Measurements from ENCODE around the gene WDFY2.

DNA sequence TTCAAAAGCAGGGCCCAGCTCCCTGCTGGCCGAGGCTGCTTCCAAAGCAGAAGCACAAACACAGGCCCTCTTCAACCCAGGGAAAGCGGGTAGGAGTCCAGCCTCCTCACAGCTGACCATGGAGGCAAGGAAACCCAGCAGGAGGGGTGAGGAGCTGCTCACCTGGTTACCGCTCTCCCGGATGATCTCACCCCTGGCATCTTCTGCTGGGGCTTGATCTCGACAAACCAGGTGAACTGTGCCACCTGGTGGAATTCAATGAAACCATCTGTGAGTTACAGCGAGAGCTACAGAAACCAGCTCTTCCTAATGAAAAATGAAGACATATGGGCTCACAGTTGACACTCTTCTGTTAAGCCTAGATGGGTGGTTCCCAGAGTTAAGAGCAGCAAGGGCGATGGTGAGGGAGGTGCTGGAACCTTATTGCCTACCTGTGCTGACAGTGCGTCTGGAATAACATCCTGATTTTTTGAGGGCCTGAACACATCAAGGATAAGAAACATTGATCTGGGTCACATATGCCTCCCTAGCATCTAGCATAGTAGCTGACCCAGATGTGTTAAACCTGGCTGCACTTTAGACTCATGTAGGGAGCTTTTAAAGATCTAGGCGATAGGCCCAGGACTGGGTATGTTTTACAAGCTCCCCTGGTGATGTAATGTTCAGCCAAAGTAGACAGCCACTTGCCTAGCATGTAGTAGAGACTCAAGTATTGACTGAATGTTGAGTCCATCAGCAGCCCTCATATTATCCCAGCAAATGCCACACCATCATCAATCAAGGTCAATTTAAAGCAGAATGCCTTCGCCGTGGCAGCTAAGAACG is 213.6 kb downstream of the WDFY2 start:
- TF ChIP-seq, protein P1, sequence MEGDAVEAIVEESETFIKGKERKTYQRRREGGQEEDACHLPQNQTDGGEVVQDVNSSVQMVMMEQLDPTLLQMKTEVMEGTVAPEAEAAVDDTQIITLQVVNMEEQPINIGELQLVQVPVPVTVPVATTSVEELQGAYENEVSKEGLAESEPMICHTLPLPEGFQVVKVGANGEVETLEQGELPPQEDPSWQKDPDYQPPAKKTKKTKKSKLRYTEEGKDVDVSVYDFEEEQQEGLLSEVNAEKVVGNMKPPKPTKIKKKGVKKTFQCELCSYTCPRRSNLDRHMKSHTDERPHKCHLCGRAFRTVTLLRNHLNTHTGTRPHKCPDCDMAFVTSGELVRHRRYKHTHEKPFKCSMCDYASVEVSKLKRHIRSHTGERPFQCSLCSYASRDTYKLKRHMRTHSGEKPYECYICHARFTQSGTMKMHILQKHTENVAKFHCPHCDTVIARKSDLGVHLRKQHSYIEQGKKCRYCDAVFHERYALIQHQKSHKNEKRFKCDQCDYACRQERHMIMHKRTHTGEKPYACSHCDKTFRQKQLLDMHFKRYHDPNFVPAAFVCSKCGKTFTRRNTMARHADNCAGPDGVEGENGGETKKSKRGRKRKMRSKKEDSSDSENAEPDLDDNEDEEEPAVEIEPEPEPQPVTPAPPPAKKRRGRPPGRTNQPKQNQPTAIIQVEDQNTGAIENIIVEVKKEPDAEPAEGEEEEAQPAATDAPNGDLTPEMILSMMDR (IDR thresholded peaks at IDR 0.05): peak in 1 of 3 donors; percentile 14
- TF ChIP-seq EP300 (IDR thresholded peaks at IDR 0.05): no peak
- TF ChIP-seq POLR2A (IDR thresholded peaks at IDR 0.05): no peak
